ENCODE data around the gene HCFC1R1.

GRCh38 chr16:3004781-3005284 lies 18.9 kb downstream of the HCFC1R1 start:
- TF ChIP-seq TAF1 (IDR thresholded peaks at IDR 0.05; ENCODE audit: borderline replicate concordance, insufficient read depth, low read length) (no peak), SIN3A (IDR thresholded peaks at IDR 0.05; ENCODE audit: borderline replicate concordance, insufficient read depth, low read length) (no peak), POLR2AphosphoS5 (IDR thresholded peaks at IDR 0.05; ENCODE audit: low read depth, low read length) (no peak)
